GM18519 (cell line): ENCODE results near the gene RAB29.
"Not testable (repeated sequence)": the region's sequence is repeated elsewhere in the genome, so short reads cannot be mapped to it uniquely, and the experiment has no call there.

Experiments
- ATAC-seq: cut with Tn5 transposase; IDR thresholded peaks from one replicate; pipeline ENCODE4 v1.9.1; 2021; ENCODE audit warnings: mild to moderate bottlenecking, moderate library complexity; ENCODE audit not compliant: unreplicated experiment, low FRiP score

RAB29 gene

DNA sequence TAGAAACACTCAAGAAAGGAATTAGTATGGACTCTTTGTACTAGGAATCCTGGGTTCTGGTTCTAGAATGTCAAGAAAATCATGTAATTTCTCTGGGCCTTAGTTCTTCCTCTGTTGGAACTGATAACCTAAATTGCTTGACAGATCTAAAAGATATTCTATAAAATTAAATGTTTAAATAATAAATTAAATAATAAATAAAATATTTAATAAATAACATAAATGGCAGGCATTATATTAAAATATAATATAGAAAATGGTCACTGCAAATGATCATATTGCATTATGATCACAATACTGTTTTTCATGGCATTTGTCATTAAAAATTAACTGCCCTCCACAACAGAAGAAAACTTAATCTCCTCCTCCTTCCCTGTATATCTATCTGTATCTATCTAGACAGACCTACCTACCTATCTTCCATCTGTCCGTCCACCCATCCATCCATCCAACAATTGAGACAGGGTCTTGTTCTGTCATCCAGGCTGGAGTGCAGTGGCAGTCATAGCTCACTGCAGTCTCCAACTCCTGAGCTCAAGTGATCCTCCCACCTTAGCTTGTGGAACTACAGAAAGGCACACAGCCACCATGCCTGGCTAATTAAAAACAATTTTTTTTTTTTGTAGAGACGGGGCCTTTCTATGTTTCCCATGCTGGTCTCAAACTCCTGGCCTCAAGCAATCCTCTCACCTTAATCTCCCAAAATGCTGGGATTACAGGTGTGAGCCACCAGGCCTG is 41.7 kb downstream of the RAB29 start:
- no peak for ATAC-seq

DNA sequence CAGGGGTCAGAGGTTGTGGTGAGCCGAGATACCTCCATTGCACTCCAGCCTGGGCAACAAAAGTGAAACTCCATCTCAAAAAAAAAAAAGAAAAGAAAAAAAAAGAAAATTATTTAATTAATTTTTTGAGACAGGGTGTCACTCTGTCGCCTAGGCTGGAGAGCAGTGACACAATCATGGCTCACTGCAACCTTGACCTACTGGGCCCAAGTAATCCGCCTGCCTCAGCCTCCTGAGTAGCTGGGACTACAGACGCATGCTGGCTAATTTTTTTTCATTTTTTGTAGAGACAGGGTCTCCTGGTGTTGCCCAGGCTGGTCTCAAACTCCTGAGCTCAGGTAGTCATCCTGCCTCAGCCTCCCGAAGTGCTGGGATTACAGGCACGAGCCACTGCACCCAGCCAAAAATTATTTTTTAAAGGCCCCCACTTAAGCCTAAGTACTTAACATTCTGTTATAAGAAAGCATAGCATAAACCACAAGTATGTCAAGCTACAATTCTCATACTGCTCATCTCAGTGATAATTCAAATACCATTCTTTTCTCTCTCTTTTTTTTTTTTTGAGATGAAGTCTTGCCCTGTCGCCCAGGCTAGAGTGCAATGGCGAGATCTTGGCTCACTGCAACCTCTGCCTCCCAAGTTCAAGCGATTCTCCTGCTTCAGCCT is 45.2 kb downstream of the RAB29 start:
- ATAC-seq: no peak

DNA sequence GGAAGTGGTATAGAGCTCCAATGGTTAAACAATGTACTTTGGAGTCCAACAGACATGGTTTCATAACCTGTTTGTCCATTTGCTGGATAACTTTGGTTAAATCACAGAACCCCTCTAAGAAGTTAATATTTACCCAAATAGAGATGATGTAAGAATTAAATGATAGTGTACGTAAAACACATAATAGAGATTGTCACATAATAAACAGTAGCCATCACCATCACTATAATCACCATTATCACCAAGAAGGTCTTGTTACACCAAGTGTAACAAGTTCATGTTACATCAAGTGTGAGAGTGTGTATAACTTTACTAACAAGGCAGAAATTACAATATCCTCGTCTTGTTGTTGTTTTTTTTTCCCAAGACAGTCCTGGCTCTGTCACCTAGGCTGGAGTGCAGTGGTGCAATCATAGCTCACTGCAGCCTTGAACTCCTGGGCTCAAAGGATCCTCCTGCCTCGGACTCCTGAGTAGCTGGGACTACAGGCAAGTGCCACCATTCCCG is 48.6 kb downstream of the RAB29 start:
- no peak for ATAC-seq

DNA sequence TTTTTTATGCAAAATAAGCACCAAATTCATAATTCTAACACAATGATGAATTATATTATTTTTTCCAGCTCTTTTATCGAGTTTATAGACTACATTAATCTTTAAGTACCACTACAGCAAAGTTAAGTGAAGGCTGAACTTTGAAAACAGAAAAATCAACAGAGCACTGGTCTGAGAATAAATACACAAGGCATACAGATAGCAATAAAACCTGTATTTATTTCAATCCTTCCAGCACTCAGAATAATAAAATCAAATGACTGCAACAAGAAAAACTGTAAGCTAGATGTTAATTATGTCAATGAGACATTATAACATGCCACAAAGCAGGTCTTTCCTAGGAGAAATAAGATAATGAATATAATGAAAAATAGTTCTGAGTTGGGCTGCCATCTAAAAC is 49.8 kb downstream of the RAB29 start:
- no peak for ATAC-seq

DNA sequence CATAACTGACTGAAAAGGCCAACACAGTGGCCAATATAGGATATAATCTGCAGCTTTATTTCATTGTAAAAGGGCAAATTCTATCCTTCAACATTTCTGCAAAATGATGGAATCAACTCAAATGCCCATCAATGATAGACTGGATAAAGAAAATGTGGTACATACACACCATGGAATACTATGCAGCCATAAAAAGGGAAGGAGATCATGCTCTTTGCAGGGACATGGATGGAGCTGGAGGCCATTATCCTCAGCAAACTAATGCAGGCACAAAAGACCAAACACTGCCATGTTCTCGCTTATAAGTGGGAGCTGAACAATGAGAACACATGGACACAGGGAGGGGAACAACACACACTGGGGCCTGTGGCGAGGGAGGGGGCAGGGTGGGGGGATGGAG is 54.5 kb downstream of the RAB29 start:
- not testable (repeated sequence) for ATAC-seq

DNA sequence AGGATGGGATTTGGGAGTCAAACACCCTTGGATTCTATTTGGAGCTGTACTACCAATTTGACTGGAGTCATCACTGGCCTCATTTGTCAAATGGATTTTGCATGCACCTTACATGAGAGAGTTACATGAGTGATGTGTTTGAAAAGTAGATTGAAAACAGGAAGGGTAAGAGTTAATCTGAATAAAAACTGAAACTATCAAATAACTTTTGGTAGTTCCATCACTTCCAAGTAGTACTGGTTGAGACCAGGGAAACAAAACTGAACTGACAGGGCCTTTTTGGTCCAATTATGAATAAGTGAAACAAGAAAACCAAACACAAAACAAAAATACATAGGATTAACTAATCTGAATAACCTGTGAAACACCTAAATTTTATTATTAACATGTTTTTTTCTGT is 55.5 kb downstream of the RAB29 start:
- no peak for ATAC-seq

DNA sequence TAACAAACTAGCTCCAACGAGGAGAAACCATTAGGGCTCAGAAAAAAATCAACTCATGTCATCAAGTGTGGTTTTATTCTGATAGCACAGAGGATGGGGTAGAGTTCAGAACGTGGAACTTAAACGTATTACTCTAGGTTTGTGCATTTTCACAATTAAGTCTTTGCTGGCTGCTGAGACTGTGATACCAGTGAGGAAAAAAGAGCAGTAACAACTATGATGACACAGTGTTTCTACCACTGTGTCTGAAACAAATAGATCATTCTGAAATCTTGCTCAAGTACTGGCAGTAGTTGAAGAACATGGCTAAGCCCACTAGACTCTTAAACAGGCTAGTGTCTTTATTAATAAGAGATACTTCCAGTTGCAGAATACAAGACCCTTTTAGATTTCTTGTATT is 56.3 kb downstream of the RAB29 start:
- no peak for ATAC-seq
